Measurements from ENCODE around the gene TMEM253. TPM values are rescaled to one million over a fixed set of nuclear protein-coding genes. Genes with fewer than 3 reads are reported as not detected.
A peak's percentile ranks its signal among the peaks of the same experiment; 100 is the strongest.

TMEM253 gene
- total RNA-seq, 1 experiment from 2014 or later = 0.24 TPM

GRCh38 chr14:21066882-21067502 is 33.9 kb upstream of the TMEM253 start:
- H3K27me3 Mint-ChIP-seq (ENCODE audit: unreplicated experiment) = peaks cover 52% of the 10 kb centered on the region
- no peak overlapping the region for H3K4me3 Mint-ChIP-seq (ENCODE audit: low read depth, unreplicated experiment)
- no peak for TF ChIP-seq CTCF (IDR thresholded peaks at IDR 0.05; ENCODE audit: unreplicated experiment)
- H3K9me3 Mint-ChIP-seq (ENCODE audit: low read depth, unreplicated experiment) = no peaks in the 10 kb centered on the region
- peaks cover 8% of the 10 kb centered on the region for H3K4me1 Mint-ChIP-seq (ENCODE audit: low read depth, unreplicated experiment)
- CTCF ChIA-PET = interaction anchor here (0.7 to 1.4 kb wide), 5 partner anchors 23 to 52 kb away, joined by 3 to 11 read pairs (median 6); no protein-coding TSS in a partner anchor
- H3K36me3 Mint-ChIP-seq (ENCODE audit: insufficient read depth, unreplicated experiment) = peaks cover 26% of the 10 kb centered on the region
- no peak overlapping the region for H3K27ac Mint-ChIP-seq (ENCODE audit: unreplicated experiment)
- intact Hi-C loops (cut with micrococcal nuclease; ENCODE audit: unreplicated experiment) = no loop called here
- no peak for DNase-seq
- BruUV-seq (replicated peaks) = no TSS peak

GRCh38 chr14:21068521-21069387 is 32.1 kb upstream of the TMEM253 start:
- Mint-ChIP-seq H3K9me3 (ENCODE audit: low read depth, unreplicated experiment) (no peaks in the 10 kb centered on the region), H3K27me3 (ENCODE audit: unreplicated experiment) (peaks cover 52% of the 10 kb centered on the region), H3K4me3 (ENCODE audit: low read depth, unreplicated experiment) (peak overlapping the region; percentile 97), H3K4me1 (ENCODE audit: low read depth, unreplicated experiment) (peaks cover 8% of the 10 kb centered on the region), H3K27ac (ENCODE audit: unreplicated experiment) (no peak overlapping the region), H3K36me3 (ENCODE audit: insufficient read depth, unreplicated experiment) (peaks cover 26% of the 10 kb centered on the region)
- peak; percentile 60 for DNase-seq
- BruUV-seq (replicated peaks) = no TSS peak
- peak; percentile 48 for TF ChIP-seq CTCF (IDR thresholded peaks at IDR 0.05; ENCODE audit: unreplicated experiment)
- CTCF ChIA-PET = interaction anchor here (0.7 to 1.6 kb wide), 8 partner anchors 13 to 153 kb away, joined by 3 to 40 read pairs (median 4); no protein-coding TSS in a partner anchor
- intact Hi-C loops (cut with micrococcal nuclease; ENCODE audit: unreplicated experiment) = loop anchor here (1.0 to 2.0 kb wide), 2 partner anchors 24 to 39 kb away; no protein-coding TSS in a partner anchor

- peaks cover 8% of the 10 kb centered on the region for H3K4me1 Mint-ChIP-seq (ENCODE audit: low read depth, unreplicated experiment)
- no peak overlapping the region for H3K27ac Mint-ChIP-seq (ENCODE audit: unreplicated experiment)
- CTCF ChIA-PET = interaction anchor here (1.3 to 2.7 kb wide), 7 partner anchors 20 to 55 kb away, joined by 4 to 40 read pairs (median 6); no protein-coding TSS in a partner anchor
- H3K9me3 Mint-ChIP-seq (ENCODE audit: low read depth, unreplicated experiment) = no peaks in the 10 kb centered on the region
- TF ChIP-seq CTCF (IDR thresholded peaks at IDR 0.05; ENCODE audit: unreplicated experiment) = no peak
- peaks cover 26% of the 10 kb centered on the region for H3K36me3 Mint-ChIP-seq (ENCODE audit: insufficient read depth, unreplicated experiment)
- H3K27me3 Mint-ChIP-seq (ENCODE audit: unreplicated experiment) = peaks cover 52% of the 10 kb centered on the region
- intact Hi-C loops (cut with micrococcal nuclease; ENCODE audit: unreplicated experiment) = loop anchor here (2.0 kb wide), 1 partner anchor 23 kb away; no protein-coding TSS in a partner anchor
- no peak for DNase-seq
- peak overlapping the region; percentile 97 for H3K4me3 Mint-ChIP-seq (ENCODE audit: low read depth, unreplicated experiment)
- BruUV-seq (replicated peaks) = no TSS peak
These were observed 31.3 kb upstream of the TMEM253 start for GRCh38 chr14:21069388-21070082.

- Mint-ChIP-seq H3K4me3 (ENCODE audit: low read depth, unreplicated experiment) (peak within 1 kb of the TSS; percentile 97), H3K9me3 (ENCODE audit: low read depth, unreplicated experiment) (no peaks in the 10 kb centered on the region), H3K27ac (ENCODE audit: unreplicated experiment) (no peak within 1 kb of the TSS), H3K4me1 (ENCODE audit: low read depth, unreplicated experiment) (peaks cover 8% of the 10 kb centered on the region), H3K36me3 (ENCODE audit: insufficient read depth, unreplicated experiment) (peaks cover 26% of the 10 kb centered on the region), H3K27me3 (ENCODE audit: unreplicated experiment) (peaks cover 47% of the 10 kb centered on the region)
- intact Hi-C loops (cut with micrococcal nuclease; ENCODE audit: unreplicated experiment) = no loop called here
- no peak for TF ChIP-seq CTCF (IDR thresholded peaks at IDR 0.05; ENCODE audit: unreplicated experiment)
- CTCF ChIA-PET = interaction anchor here (0.9 to 2.7 kb wide), 8 partner anchors 19 to 55 kb away, joined by 3 to 36 read pairs (median 6); no protein-coding TSS in a partner anchor
- DNase-seq = peak; percentile 65
- no TSS peak for BruUV-seq (replicated peaks)
These were observed 30.7 kb upstream of the TMEM253 start, which contains the start of gene ARHGEF40 for GRCh38 chr14:21070083-21070609. ARHGEF40 (plus strand) TSS chr14:21070304; CDS start chr14:21070397, 93 bp downstream.

Measured in Calu3 (cell line).